ENCODE results near the gene GNA12. TPM values are rescaled to one million over a fixed set of nuclear protein-coding genes. Genes with fewer than 3 reads are reported as not detected.
"Not testable (repeated sequence)": the region's sequence is repeated elsewhere in the genome, so short reads cannot be mapped to it uniquely, and the experiment has no call there.

GNA12 gene
- total RNA-seq, 1 experiment from 2014 or later, result 17.8 TPM

DNA sequence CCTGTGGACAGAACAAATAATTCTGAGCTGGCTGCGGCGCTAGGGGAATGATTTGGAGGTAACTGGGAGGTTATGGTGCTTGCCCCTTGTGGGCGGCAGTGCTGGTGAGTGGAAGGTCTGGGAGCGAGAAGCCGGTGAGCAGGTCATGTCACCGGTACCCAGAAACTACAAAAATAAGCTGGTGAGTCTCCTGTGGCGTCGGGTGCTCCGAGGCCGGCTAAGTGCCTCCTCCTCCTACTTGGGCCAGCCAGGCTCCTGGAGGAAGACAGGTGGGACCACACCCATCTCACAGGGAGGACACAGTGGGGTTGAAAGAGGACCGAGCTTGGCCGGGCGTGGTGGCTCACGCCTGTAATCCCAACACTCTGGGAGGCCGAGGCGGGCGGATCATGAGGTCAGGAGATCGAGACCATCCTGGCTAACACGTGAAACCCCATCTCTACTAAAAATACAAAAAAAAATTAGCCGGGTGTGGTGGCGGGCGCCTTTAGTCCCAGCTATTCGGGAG lies 152.1 kb downstream of the GNA12 start:
- not testable (repeated sequence) for DNase-seq (ENCODE audit: low read depth)

DNA sequence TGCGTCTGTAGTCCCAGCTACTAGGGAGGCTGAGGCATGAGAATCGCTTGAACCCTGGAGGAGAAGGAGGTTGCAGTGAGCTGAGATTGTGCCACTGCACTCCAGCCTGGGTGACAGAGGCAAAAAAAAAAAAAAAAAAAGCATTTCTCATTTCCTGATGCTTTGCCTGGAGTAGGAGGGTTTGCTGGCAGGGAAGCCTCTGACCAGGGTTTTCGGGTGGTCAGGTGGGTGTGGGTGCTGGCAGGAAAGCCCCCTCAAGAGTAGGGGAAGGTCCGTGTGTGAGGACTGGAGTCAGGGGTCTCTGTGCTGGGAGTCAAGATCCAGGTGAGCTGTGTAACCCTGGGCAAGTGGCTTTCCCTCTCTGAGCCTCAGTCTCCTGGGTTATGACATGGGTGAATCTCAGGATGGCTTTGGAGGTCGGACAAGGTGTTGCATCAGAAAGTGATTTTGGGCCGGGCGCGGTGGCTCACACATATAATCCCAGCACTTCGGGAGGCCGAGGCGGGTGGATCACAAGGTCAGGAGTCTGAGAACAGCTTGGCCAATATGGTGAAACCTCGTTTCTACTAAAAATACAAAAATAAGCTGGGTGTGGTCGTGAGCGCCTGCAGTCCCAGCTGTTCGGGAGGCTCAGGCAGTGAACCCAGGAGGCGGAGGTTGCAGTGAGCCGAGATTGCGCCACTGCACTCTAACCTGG lies 152.9 kb downstream of the GNA12 start:
- DNase-seq (ENCODE audit: low read depth), result no peak

- peak; percentile 87 for DNase-seq (ENCODE audit: low read depth)
Measured at GRCh38 chr7:2689951-2690705, 154.0 kb downstream of the GNA12 start.

DNA sequence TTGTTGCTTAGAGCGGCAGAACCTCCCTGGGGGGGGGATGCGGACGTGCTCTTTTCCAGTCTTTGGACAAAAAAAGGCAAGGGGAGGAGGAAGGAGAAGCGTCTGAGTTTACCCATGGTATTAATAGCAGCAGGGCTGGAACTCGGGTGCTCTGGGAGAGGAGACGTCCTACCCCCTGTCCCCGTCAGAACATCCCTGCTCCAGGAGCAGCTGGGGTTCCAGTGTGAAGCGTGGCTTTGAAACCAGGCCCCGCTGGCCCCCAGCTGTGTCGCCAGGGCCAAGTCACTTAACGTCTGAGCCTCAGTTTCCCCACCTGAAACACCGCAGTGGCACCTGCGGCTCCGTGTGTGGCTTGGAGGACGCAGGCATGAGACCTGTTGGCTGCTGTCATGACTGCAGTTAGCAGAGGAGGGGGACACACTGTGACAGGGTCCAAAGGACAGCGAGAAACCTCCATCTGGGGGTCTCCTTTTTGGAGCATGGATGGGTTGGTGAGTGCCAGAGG lies 154.7 kb downstream of the GNA12 start:
- DNase-seq (ENCODE audit: low read depth), result no peak

DNA sequence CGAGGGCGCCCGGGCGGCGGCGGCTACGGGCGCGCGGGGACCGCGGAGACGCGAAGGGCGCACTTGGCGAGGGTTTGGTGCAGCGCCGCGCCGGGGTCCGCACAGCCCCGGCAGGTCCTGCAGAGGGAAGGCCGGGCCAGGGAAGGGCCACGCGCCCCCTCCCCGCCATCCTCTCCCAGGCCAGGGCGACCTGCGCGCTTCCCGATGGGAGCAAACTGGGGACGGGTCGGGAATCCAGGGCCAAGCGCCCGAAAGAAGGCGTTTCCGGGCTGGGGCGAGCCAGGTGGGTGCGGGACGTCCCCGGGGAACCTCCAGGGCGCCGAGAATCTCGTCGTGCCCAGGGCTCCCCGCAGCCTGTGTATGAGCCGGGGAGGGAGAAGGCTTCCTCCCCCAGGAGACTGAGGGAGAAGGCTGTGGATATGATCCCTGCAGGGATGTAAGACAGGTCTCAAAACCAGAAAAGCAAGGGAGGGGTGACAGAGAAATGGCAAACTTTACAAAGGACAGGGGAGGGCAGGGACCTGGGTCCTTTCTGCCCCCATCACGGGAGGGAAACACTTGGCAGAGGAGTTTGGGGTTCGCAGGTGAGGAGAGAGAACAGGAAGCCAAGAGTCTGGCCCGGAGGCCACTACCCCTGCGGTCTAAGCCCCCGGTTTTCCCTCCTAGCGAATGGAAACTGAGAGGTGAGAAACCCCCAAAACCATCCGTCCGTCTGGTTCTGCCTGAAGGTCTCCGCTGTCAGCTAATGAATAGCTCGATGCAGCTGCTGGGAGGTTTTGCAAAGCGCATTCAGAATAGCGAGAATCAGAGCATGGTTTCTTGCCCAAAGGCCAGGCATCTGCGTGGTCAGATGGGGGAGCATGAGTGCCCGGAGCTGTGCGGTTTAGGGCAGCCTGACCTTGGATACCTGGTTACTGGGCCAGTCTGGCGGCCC lies 155.4 kb downstream of the GNA12 start:
- DNase-seq (ENCODE audit: low read depth), result peak; percentile 95

DNA sequence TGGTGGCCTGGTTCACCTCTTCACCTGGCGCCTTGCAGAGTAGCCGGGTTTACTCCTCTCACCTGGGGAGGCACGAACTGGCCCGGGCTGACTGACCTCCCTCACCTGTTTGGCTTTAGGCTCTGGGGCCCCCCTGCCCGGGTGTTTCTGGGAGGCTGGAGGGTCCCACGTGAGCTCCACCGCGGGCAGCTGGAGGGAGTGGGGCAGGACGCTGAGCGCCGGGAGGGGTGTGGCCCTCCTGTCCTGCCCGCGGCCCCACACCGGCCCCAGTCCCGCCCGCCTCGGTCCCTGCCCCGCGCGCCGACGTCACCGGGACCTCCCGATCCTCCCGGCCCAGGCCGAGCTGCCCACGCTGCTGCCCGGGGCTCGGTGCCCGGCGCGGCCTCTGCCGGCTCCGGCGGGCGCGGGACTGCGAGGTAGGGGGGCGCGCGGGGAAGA lies 156.2 kb downstream of the GNA12 start, which contains the start of gene AMZ1:
AMZ1 (plus strand) TSS at position 322 of the 438 bp plus-strand sequence. CDS start 12,250 bp downstream, outside the sequence.
- peak; percentile 72 for DNase-seq (ENCODE audit: low read depth)

DNA sequence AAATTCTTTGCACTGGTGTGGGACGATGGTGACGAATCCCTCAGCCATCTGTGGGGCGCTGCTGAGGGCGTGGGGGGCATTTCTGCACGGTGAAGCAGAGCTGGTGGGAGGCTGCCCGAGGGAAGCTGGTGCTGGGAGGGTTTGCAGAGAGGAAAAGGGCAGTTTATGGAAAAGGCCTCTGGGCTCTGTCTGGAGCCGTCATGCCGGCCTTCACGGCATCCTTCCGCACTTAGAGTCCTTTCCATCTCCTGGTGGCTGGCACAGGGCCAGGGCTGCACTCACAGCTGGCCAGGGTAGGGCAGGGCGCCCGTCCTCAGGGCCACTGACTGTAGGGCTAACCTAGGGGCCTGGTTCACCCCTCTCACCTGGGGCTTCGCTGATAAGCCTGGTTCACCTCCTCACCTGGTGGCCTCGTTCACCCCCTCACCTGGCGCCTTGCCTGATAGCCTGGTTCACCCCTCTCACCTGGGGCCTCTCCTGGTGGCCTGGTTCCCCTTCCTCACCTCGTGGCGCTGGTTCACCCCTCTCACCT lies 156.7 kb downstream of the GNA12 start:
- DNase-seq (ENCODE audit: low read depth), result peak; percentile 97

DNA sequence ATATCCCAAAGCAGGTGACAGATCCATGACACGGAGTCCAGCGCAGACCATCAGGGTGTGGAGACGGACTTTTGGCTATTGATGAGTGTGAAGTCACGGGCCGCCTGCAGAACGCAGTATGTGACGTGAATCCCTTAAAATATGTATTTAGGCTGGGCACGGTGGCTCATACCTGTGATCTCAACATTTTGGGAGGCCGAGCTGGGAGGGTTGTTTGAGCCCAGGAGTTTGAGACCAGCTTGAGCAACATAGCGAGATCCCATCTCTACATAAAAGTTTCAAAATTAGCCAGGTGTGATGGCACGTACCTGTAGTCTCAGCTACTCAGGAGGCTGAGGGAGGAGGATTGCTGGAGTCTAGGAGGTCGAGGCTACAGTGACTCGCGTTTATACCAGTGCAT lies 158.0 kb downstream of the GNA12 start:
- DNase-seq (ENCODE audit: low read depth), result no peak

- DNase-seq (ENCODE audit: low read depth), result no peak
Measured at GRCh38 chr7:2684501-2684900, 159.6 kb downstream of the GNA12 start.

DNA sequence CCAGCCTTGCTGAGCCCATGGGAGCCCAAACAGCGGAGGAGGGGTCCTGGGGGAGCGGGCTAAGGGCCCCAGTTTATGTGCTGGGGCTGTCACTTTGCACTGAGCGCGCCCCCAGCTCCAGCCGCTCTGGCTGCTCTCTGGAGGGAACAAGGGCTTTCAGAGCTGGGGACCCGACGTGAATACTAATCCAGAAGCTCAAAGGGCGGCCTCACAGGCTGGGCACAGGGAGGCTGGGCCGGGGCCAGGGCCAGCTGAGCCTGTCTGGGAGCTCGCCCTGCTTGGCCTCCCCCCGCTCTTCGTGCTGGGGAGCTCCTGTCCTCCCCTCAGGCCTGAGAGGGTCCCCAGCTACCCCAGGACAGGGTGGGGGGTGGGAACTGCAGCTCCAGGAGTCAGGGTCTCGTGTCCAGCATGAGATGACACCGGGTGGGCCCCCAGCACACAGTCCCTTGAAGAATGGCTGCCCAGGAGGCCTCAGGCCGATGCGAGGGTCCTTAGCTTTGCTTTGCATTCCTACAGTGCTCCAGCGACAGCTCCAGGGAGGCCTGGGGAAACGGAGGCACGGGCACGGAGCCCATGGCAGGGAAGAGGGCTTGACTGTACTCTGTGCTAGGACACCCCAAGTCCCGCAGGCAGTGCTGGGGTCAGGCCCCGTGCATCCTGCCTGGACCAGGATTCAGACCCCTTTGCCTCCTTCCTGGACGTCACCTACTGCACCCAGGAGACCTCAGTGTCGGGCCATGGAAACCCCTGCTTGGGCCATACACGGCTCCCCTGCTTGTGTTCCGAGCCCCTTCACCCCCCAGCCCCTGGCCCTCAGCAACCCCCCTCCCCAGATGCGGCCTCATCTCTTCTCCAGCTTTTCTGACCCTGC lies 161.9 kb downstream of the GNA12 start:
- DNase-seq (ENCODE audit: low read depth), result no peak

DNA sequence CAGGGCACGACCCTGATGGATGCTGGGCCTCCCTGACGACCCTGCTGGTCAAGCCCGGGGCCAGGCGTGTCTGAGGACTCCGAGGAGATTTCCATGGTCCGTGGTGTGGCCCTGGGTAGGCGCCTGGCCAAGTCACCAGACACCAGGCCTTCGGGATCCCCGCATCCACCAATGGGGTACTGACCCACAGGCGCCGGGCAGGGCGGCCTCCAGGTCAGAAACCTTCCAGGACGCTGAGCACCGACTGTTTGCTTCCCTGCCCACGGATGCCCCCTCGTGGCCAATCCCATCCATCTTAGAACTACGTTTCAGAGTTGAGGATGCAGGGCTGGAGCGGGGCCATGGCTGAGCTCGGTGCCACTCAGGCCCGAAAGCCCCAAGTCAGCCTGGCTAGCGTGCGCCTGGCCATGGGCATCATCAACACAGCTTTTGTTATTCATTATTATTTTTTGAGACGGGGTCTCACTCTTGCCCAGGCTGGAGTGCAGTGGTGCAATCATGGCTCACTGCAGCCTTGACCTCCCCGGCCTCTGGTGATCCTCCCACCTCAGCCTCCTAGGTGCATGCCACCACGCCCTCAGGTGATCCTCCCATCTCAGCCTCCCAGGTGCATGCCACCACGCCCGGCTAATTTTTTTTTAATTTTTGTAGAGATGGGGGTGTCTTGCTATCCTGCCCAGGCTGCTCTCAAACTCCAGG lies 163.2 kb downstream of the GNA12 start:
- DNase-seq (ENCODE audit: low read depth), result peak; percentile 79

DNA sequence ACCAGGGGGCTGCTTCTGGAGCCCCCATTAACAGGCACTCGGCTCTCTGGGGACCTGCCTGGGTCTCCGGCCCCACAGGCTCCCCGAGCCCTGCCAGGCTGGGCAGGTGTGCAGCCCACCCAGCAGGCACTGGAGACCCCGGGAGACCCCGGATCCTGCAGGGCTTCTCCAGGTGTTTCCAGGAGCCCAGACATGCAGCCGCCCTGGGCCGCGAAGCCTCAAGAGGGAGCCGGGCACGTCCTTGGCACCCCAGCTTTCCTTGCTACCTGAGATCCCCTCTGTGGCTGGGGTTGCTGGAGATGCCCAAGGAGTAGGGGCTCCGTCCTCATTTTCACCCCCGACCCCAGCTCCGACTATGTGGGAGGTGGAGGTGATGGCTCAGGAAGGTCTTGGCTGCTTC lies 163.9 kb downstream of the GNA12 start:
- no peak for DNase-seq (ENCODE audit: low read depth)

- not testable (repeated sequence) for DNase-seq (ENCODE audit: low read depth)
Measured at GRCh38 chr7:2679135-2680127, 164.7 kb downstream of the GNA12 start.

- DNase-seq (ENCODE audit: low read depth), result not testable (repeated sequence)
Measured at GRCh38 chr7:2678454-2678853, 165.7 kb downstream of the GNA12 start.

Data from RPMI7951 (cell line).